GM23338 (cell line): ENCODE data around the gene S100A14. TPM values are rescaled to one million over a fixed set of nuclear protein-coding genes. Genes with fewer than 3 reads are reported as not detected.

Experiments used
- ATAC-seq: fragments of 200-7000 bp; cut with Tn5 transposase; 3 replicates; pipeline ENCODE4 v1.9.1; 2020
- DNase-seq: peaks from one replicate; pipeline ENCODE4 v3.0.0-alpha.2; 2015; ENCODE audit warnings: low spot score
- H2AFZ ChIP-seq: fragments of 200-600 bp; sonication (generic); 2 replicates; pipeline ENCODE4 v1.8.0; 2016; ENCODE audit warnings: antibody characterized with exemption, mild to moderate bottlenecking, moderate library complexity
- H3F3A ChIP-seq: fragments of 200-600 bp; sonication (generic); replicated peaks from 2 replicates; pipeline ENCODE4 v1.8.0; 2017; ENCODE audit warnings: antibody characterized with exemption, mixed run types, low read depth
- H3K27ac ChIP-seq: fragments of 200-600 bp; sonication (generic); 2 replicates; pipeline ENCODE4 v1.6.1; 2016; ENCODE audit warnings: low read depth
- H3K27me3 ChIP-seq: fragments of 200-600 bp; sonication (generic); 2 replicates; pipeline ENCODE4 v1.8.0; 2016; ENCODE audit warnings: mild to moderate bottlenecking, mixed run types, moderate library complexity; ENCODE audit not compliant: insufficient read depth
- H3K36me3 ChIP-seq: fragments of 200-600 bp; sonication (generic); 2 replicates; pipeline ENCODE4 v1.8.0; 2016; ENCODE audit warnings: mild to moderate bottlenecking; ENCODE audit not compliant: insufficient read depth
- H3K4me1 ChIP-seq: fragments of 200-600 bp; sonication (generic); 2 replicates; pipeline ENCODE4 v1.8.0; 2016; ENCODE audit warnings: mild to moderate bottlenecking, moderate library complexity; ENCODE audit not compliant: insufficient read depth
- H3K4me2 ChIP-seq: fragments of 200-600 bp; sonication (generic); 2 replicates; pipeline ENCODE4 v1.7.1; 2017; ENCODE audit warnings: mixed run types
- H3K4me3 ChIP-seq: fragments of 200-600 bp; sonication (generic); 2 replicates; pipeline ENCODE4 v1.6.1; 2016; ENCODE audit warnings: mixed run types
- H3K79me2 ChIP-seq: fragments of 200-600 bp; sonication (generic); replicated peaks from 2 replicates; pipeline ENCODE4 v1.8.0; 2017; ENCODE audit warnings: mild to moderate bottlenecking; ENCODE audit not compliant: insufficient read depth
- H3K9me2 ChIP-seq: fragments of 200-600 bp; sonication (generic); 2 replicates; pipeline ENCODE4 v1.8.0; 2017; ENCODE audit not compliant: insufficient read depth
- H4K20me1 ChIP-seq: fragments of 200-600 bp; sonication (generic); replicated peaks from 2 replicates; pipeline ENCODE4 v1.8.0; 2017; ENCODE audit warnings: mild to moderate bottlenecking; ENCODE audit not compliant: insufficient read depth
- H3K27ac Mint-ChIP-seq: 2 replicates; pipeline ENCODE4 v1.8.0; 2020; ENCODE audit warnings: inconsistent platforms, mild to moderate bottlenecking, moderate library complexity, mixed read lengths
- H3K27me3 Mint-ChIP-seq: 3 replicates; pipeline ENCODE4 v1.8.0; 2022; ENCODE audit warnings: low read depth, mild to moderate bottlenecking, moderate library complexity, mixed read lengths, inconsistent platforms; ENCODE audit not compliant: insufficient read depth, poor library complexity
- H3K36me3 Mint-ChIP-seq: 3 replicates; pipeline ENCODE4 v1.8.0; 2021; ENCODE audit warnings: low read depth, mild to moderate bottlenecking, inconsistent platforms, moderate library complexity, mixed read lengths
- H3K4me1 Mint-ChIP-seq: 3 replicates; pipeline ENCODE4 v1.8.0; 2020; ENCODE audit warnings: mild to moderate bottlenecking, inconsistent platforms, mixed read lengths
- H3K4me3 Mint-ChIP-seq: 3 replicates; pipeline ENCODE4 v1.8.0; 2021; ENCODE audit warnings: moderate library complexity, mild to moderate bottlenecking, inconsistent platforms, mixed read lengths
- H3K9me3 Mint-ChIP-seq: 3 replicates; pipeline ENCODE4 v1.8.0; 2020; ENCODE audit warnings: moderate library complexity, mild to moderate bottlenecking, inconsistent platforms, mixed read lengths
- CREB1 ChIP-seq: fragments of 250-450 bp; sonication (Bioruptor Pico); IDR thresholded peaks from 2 replicates; pipeline ENCODE4 v1.5.0; 2020; ENCODE audit warnings: low read depth, mild to moderate bottlenecking, moderate library complexity
- EZH2phosphoT487 ChIP-seq: fragments of 200-600 bp; sonication (generic); IDR thresholded peaks from one replicate; pipeline ENCODE4 v1.8.1; 2018; ENCODE audit warnings: antibody characterized with exemption; ENCODE audit not compliant: unreplicated experiment
- NANOG ChIP-seq: IDR thresholded peaks from 2 replicates; pipeline ENCODE4 v1.6.1; 2016; ENCODE audit warnings: antibody characterized with exemption, borderline replicate concordance
- POLR2AphosphoS5 ChIP-seq: IDR thresholded peaks from 2 replicates; pipeline ENCODE4 v1.6.1; 2016; ENCODE audit warnings: antibody characterized with exemption, low read depth
- REST ChIP-seq: IDR thresholded peaks from one replicate; pipeline ENCODE4 v1.6.1; 2018; ENCODE audit warnings: antibody characterized with exemption; ENCODE audit not compliant: unreplicated experiment
- STAT1 ChIP-seq: IDR thresholded peaks from one replicate; pipeline ENCODE4 v1.6.1; 2016; ENCODE audit warnings: antibody characterized with exemption; ENCODE audit not compliant: unreplicated experiment
- ZNF114 ChIP-seq: fragments of 250-450 bp; sonication (Bioruptor Pico); IDR thresholded peaks from 2 replicates; pipeline ENCODE4 v1.5.0; 2020; ENCODE audit warnings: mild to moderate bottlenecking, moderate library complexity
- ZNF331 ChIP-seq: fragments of 250-450 bp; sonication (Bioruptor Pico); IDR thresholded peaks from 2 replicates; pipeline ENCODE4 v1.5.0; 2020; ENCODE audit warnings: low read depth, mild to moderate bottlenecking, moderate library complexity
- polyA plus RNA-seq: library from polyadenylated mRNA; unstranded; fragments of >200 nt; fragmentation: Nextera tagmentation; extraction: Ambion mirVana; gene quantifications from 2 replicates; pipeline ENCODE4 v1.2.1, GENCODE V29; 2016
- total RNA-seq: library from RNA; depleted of rRNA; stranded (reverse); fragments of >200 nt; shearing (Covaris generic); gene quantifications from 2 replicates; pipeline ENCODE4 v1.2.3, GENCODE V29; 2014
- TF ChIP-seq, protein P1 (sequence below): IDR thresholded peaks from 2 replicates; pipeline ENCODE4 v1.6.1; 2016; ENCODE audit warnings: antibody characterized with exemption

The S100A14 gene
- total and polyA plus RNA-seq, 2 experiments from 2014 or later, result 0.28 to 0.53 TPM

- no peak for TF ChIP-seq ZNF331 (CRISPR knock-in tag)
- TF ChIP-seq NANOG, result no peak
- TF ChIP-seq, protein P1, sequence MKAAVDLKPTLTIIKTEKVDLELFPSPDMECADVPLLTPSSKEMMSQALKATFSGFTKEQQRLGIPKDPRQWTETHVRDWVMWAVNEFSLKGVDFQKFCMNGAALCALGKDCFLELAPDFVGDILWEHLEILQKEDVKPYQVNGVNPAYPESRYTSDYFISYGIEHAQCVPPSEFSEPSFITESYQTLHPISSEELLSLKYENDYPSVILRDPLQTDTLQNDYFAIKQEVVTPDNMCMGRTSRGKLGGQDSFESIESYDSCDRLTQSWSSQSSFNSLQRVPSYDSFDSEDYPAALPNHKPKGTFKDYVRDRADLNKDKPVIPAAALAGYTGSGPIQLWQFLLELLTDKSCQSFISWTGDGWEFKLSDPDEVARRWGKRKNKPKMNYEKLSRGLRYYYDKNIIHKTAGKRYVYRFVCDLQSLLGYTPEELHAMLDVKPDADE, result no peak
- TF ChIP-seq CREB1, result no peak
- TF ChIP-seq REST, result no peak
- TF ChIP-seq EZH2phosphoT487, result no peak
- TF ChIP-seq STAT1, result no peak
Observed at GRCh38 chr1:153571706-153572105, 44.4 kb downstream of the S100A14 start (continued).

DNA sequence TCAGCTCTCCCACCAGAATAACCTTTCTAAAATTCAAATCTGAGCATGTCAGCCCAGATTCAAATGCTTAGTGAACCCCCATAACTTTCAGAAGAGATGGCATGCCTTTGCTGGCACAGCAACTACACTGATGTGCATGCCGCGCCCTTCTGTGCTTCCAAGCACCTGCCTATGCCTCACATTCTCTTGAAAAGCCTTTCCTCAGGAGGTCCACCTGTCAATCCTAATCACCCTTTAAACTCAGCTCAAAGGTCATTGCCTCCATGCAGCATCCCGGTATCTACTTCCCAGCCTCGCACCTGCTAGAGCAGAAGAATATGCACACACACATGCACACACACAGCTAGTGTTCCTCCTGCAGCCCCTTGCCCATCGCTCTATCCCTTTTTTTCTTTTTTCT lies 45.3 kb downstream of the S100A14 start:
- Mint-ChIP-seq H3K4me1 (peaks cover 29% of the 10 kb centered on the region), H3K27me3 (peaks cover 14% of the 10 kb centered on the region), H3K27ac (no peak overlapping the region), H3K4me3 (no peak overlapping the region), H3K36me3 (no peaks in the 10 kb centered on the region; the same call in 1 of the 3 replicates), H3K9me3 (peaks cover 20% of the 10 kb centered on the region; the same call in 2 of the 3 replicates)
- Histone ChIP-seq H3K36me3 (no peaks in the 10 kb centered on the region), H3K4me1 (peaks cover 18% of the 10 kb centered on the region), H3K4me2 (no peak overlapping the region), H3K4me3 (no peak overlapping the region), H4K20me1 (no peaks in the 10 kb centered on the region), H3K9me2 (no peaks in the 10 kb centered on the region), H3K27ac (no peak overlapping the region), H2AFZ (no peak overlapping the region), H3F3A (peaks cover 6% of the 10 kb centered on the region; the same call in 1 of the 2 replicates), H3K79me2 (no peaks in the 10 kb centered on the region), H3K27me3 (no peaks in the 10 kb centered on the region)
- ATAC-seq (no peak), DNase-seq (no peak)
- TF ChIP-seq POLR2AphosphoS5 (no peak), STAT1 (no peak)

DNA sequence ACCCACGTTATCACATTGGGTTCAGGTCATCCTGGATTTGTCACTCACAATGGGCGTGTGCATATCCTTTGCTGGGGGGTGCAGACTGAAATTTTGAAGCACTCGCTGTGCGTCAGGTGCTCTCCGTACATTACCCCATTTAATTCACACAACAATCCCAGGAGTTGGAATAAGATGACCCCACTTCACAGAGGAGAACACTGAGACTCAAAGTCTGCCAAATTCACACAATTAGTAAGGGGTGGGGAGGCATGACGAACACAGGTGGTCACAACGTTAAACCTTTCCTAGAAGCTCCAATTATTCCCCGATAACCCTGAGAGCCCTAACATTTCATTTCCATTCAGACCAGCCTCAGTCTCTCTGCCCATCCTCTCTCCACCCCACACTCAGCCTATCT lies 46.7 kb downstream of the S100A14 start:
- no peak overlapping the region for H3K27ac Mint-ChIP-seq
- no peak for DNase-seq

More for the DNA sequence above, 46.7 kb downstream of the S100A14 start:
- no peak overlapping the region for H3K4me3 ChIP-seq
- peaks cover 6% of the 10 kb centered on the region; the same call in 1 of the 2 replicates for H3F3A ChIP-seq
- H3K9me2 ChIP-seq, result no peaks in the 10 kb centered on the region
- Mint-ChIP-seq H3K9me3 (peaks cover 10% of the 10 kb centered on the region; the same call in 2 of the 3 replicates), H3K27me3 (peaks cover 14% of the 10 kb centered on the region), H3K4me3 (no peak overlapping the region), H3K36me3 (no peaks in the 10 kb centered on the region; the same call in 2 of the 3 replicates), H3K4me1 (peaks cover 34% of the 10 kb centered on the region)
- H3K27me3 ChIP-seq, result no peaks in the 10 kb centered on the region
- no peaks in the 10 kb centered on the region for H3K36me3 ChIP-seq
- no peak overlapping the region for H3K4me2 ChIP-seq
- no peak overlapping the region for H2AFZ ChIP-seq
- H3K27ac ChIP-seq, result no peak overlapping the region
- H3K4me1 ChIP-seq, result peaks cover 18% of the 10 kb centered on the region
- TF ChIP-seq REST, result no peak
- no peak for TF ChIP-seq EZH2phosphoT487
- TF ChIP-seq ZNF114, result no peak
- H3K79me2 ChIP-seq, result no peaks in the 10 kb centered on the region
- ATAC-seq, result no peak
- H4K20me1 ChIP-seq, result no peaks in the 10 kb centered on the region
